Right ventricle myocardium inferior (tissue), 1 donor: Measurements from ENCODE around the gene BCAS1. TPM values are rescaled to one million over a fixed set of nuclear protein-coding genes. Genes with fewer than 3 reads are reported as not detected.
"Not testable (repeated sequence)": the region's sequence is repeated elsewhere in the genome, so short reads cannot be mapped to it uniquely, and the experiment has no call there.

Experiments
- ATAC-seq: fragments of 200-7000 bp; cut with Tn5 transposase; one replicate; pipeline ENCODE4 v1.9.1; 2020; ENCODE audit warnings: mild to moderate bottlenecking, moderate library complexity
- DNase-seq: peaks from one replicate; pipeline ENCODE4 v3.0.0; 2021; ENCODE audit errors: missing footprints
- intact Hi-C: fragments of 100-400 bp; cut with DNase I; formaldehyde crosslinking; loops from one replicate; pipeline ENCODE4 v1.11.0; 2022
- total RNA-seq: library from RNA; stranded (reverse); fragmentation: NEBNext Ultra II Directional; extraction: Animal tissue kit (Norgen Biotek cat#: 25700); gene quantifications from one replicate; pipeline ENCODE4 v1.2.1, GENCODE V29; 2021
- donor health status: DM: no; HTN: yes; CAD: no; lungs with severe emphysema.

BCAS1 gene
- total RNA-seq, 1 donor from 2014 or later: not detected

GRCh38 chr20:53943522-53944291, 126.7 kb downstream of the BCAS1 start:
- DNase-seq (no peak), ATAC-seq (no peak)
- intact Hi-C loops: loop anchor here (5.0 kb wide), 2 partner anchors 119 to 206 kb away; no protein-coding TSS in a partner anchor

GRCh38 chr20:53942973-53943372, 127.4 kb downstream of the BCAS1 start:
- intact Hi-C loops: loop anchor here (5.0 kb wide), 2 partner anchors 119 to 206 kb away; no protein-coding TSS in a partner anchor
- no peak for ATAC-seq
- DNase-seq: no peak

- ATAC-seq (no peak), DNase-seq (no peak)
- intact Hi-C loops: loop anchor here (5.0 kb wide), 2 partner anchors 120 to 205 kb away; no protein-coding TSS in a partner anchor
Measured at GRCh38 chr20:53942472-53942816, 128.0 kb downstream of the BCAS1 start.

GRCh38 chr20:53941680-53942471, 128.5 kb downstream of the BCAS1 start:
- no peak for ATAC-seq
- intact Hi-C loops: loop anchor here (5.0 kb wide), 2 partner anchors 120 to 205 kb away; no protein-coding TSS in a partner anchor
- no peak for DNase-seq

GRCh38 chr20:53940907-53941545, 129.4 kb downstream of the BCAS1 start:
- ATAC-seq: peak; percentile 26
- intact Hi-C loops: loop anchor here (1.0 to 5.0 kb wide), 3 partner anchors 121 to 363 kb away; no protein-coding TSS in a partner anchor

GRCh38 chr20:53940360-53940702, 130.1 kb downstream of the BCAS1 start:
- no peak for ATAC-seq
- no peak for DNase-seq
- intact Hi-C loops: loop anchor here (1.0 to 5.0 kb wide), 3 partner anchors 122 to 362 kb away; no protein-coding TSS in a partner anchor

More at GRCh38 chr20:53940907-53941545, 129.4 kb downstream of the BCAS1 start:
- no peak for DNase-seq

- intact Hi-C loops: loop anchor here (1.0 to 5.0 kb wide), 4 partner anchors 23 to 361 kb away; no protein-coding TSS in a partner anchor
- DNase-seq (peak; percentile 93), ATAC-seq (peak; percentile 90)
Measured at GRCh38 chr20:53939572-53940359, 130.6 kb downstream of the BCAS1 start.

- ATAC-seq: peak; percentile 21
- intact Hi-C loops: loop anchor here (1.0 kb wide), 1 partner anchor 23 kb away; no protein-coding TSS in a partner anchor
Measured at GRCh38 chr20:53939190-53939571, 131.2 kb downstream of the BCAS1 start.

GRCh38 chr20:53938739-53939138, 131.7 kb downstream of the BCAS1 start:
- ATAC-seq: no peak
- intact Hi-C loops: loop anchor here (1.0 kb wide), 1 partner anchor 22 kb away; no protein-coding TSS in a partner anchor

More at GRCh38 chr20:53939190-53939571, 131.2 kb downstream of the BCAS1 start:
- no peak for DNase-seq

GRCh38 chr20:53937929-53938367, 132.4 kb downstream of the BCAS1 start:
- DNase-seq: no peak
- no peak for ATAC-seq
- intact Hi-C loops: no loop called here

More at GRCh38 chr20:53938739-53939138, 131.7 kb downstream of the BCAS1 start:
- DNase-seq: no peak

GRCh38 chr20:53937339-53937741, 133.1 kb downstream of the BCAS1 start:
- DNase-seq (no peak), ATAC-seq (no peak)
- intact Hi-C loops: no loop called here

GRCh38 chr20:53935344-53936084, 134.9 kb downstream of the BCAS1 start:
- DNase-seq: no peak
- no peak for ATAC-seq
- intact Hi-C loops: no loop called here

- intact Hi-C loops: no loop called here
- DNase-seq (no peak), ATAC-seq (peak; percentile 49)
Measured at GRCh38 chr20:53934421-53935343, 135.7 kb downstream of the BCAS1 start.

- DNase-seq (no peak), ATAC-seq (no peak)
- intact Hi-C loops: no loop called here
Measured at GRCh38 chr20:53933232-53933846, 137.1 kb downstream of the BCAS1 start.

GRCh38 chr20:53932655-53933192, 137.7 kb downstream of the BCAS1 start:
- DNase-seq, intact Hi-C loops, ATAC-seq: not testable (repeated sequence)

GRCh38 chr20:53931597-53931996, 138.8 kb downstream of the BCAS1 start:
- no peak for ATAC-seq
- no peak for DNase-seq
- intact Hi-C loops: no loop called here
